HG03135 (cell line): ENCODE measurements around the gene AMER1.

ENCODE experiments used
- ATAC-seq: cut with Tn5 transposase; IDR thresholded peaks from one replicate; pipeline ENCODE4 v1.9.1; 2021; ENCODE audit warnings: mild to moderate bottlenecking, moderate library complexity; ENCODE audit not compliant: unreplicated experiment

AMER1 gene

DNA sequence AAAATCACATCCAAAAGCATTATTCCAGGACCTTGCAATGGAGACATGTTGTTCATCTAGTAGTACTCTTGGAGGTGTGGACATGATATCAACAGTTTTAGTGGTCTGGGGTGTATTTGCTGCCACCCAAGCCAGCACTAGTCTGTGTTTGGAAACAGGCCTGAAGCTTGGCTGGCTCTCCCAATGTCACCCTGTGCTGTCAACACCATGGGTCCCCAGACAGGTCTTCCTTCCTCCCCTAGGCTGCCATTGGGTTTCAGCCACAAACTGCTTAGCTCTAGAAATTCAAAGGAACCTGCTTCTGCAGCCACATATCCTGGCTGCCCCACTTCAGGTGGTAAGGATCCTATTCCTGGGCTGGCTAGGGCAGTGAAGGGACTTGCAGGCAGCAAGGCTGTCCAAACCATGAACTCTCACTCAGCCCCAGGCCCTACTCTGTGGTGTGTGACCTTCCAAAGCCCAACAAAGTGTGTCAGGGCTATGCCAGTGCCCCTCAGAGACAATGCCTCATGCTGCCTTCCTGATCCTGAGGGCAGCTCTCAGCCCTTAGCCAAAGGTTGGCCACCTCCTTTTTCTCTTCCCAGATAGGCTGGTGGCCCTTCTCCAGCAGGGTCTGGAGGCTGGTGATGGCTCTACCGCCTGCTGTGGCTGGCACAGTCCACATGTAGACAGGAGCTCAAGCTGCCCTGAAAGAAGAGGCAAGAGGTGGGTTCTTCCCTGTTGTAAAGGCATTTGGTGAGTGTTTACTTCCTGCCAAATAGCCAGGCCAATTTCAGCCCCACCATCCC, 18.3 kb downstream of the AMER1 start:
- no peak for ATAC-seq

DNA sequence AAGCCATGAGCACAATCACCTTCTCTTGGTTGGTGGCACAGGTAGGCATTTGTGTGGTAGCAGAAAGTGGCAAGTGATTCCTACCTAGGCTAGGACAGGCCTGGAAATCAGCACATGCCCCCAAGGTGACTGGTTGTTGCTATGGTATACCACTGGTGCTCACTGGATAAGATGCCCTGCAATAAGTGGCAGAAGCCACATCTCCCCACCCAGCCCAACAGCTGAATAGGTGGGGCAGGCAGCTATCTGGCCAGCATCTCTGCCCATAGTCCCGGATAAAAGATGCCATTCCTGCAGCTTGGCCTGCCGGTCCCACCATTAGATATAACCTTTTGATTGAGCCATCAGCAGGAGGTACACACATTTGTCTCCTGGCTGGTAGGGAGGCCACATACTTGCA, 21.1 kb downstream of the AMER1 start:
- no peak for ATAC-seq

DNA sequence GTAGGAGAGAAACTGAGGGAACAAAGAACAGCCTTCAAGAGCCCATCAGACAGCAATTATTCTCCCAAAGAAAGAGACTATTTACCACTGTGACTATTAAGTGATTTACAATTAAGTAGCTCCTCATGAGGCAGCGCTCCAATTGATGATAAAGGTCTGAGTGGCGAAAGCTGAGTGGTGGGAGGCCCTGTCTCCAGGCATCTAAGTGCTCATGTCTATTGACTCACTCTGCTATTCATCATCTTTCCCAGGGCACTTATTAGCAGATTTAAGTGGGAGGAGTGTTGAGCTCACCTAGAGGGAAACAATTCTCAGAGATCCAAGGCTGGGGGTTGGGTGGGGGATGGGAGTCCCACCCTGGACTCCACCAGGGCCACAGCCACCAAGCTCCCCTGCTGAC, 23.3 kb downstream of the AMER1 start:
- ATAC-seq = no peak

DNA sequence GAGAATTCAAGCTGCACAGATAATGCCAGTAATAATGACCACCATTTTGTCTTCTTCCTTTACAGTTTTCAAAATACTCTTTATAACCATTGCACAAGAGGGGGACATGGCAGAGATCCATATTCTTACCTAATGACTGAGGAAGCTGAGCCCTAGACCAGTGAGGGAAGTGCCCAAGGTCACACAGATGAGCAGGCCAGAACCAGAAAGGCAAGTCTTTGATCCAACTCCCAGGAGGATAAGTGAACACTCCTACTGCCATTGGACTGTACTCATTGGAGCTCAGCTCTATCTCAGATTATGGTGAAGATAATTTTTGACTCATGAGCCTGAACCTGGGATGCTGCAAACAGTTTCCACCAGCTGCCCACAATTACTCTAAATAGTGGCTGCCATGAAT, 28.6 kb downstream of the AMER1 start:
- ATAC-seq = no peak

DNA sequence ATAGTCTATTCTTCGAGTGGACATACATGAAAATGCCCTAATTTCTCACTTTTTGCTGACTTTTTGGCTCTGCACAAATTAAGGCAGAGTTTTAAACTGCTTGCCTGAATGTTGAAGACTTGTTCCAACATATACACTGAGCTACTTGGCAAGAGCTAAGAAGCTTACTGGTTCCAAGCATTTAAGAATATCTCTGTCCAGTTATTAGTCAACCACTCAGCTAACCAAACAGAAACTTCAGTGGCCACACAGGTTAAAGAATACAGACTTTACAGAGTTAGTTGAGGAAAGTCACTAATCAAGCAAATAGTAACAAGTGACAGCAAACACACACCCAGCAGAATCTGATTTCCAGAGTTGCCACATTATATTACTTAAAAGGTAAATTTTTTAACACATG, 35.5 kb downstream of the AMER1 start:
- ATAC-seq = no peak

DNA sequence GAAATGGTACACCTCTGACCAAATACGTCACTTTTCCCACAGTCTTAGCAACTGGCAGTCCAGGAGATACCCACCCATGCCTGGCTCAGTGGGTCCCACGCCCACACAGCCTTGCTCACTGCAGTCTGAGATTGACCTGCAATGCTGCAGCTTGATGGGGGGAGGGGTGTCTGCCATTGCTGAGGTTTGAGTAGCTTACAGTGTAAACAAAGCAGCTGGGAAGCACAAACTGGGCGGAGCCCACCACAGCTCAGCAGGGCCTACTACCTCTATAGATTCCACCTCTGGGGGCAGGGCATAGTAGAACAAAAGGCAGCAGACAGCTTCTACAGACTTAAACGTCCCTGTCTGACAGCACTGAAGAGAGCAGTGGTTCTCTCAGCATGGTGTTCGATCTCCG, 52.7 kb downstream of the AMER1 start:
- no peak for ATAC-seq

DNA sequence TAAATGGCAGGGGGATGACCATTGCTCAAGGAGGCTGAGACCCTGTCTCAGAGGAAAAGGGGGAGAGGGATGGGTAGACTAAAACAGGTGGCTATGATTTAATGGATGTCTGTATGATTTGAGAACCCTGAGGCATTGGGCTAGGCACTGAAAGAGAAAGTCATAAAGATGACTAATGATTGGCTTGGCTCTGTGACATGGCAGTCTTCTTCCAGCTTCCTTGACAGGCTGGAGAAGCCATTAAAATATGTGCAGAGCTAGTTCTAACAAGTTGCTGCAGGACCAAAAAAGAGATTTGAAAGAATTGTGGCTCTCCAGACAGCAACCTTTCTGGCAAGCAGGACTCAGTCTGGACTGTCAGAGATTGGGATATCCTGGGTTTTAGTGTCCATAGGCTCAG, 53.6 kb downstream of the AMER1 start:
- ATAC-seq = no peak

DNA sequence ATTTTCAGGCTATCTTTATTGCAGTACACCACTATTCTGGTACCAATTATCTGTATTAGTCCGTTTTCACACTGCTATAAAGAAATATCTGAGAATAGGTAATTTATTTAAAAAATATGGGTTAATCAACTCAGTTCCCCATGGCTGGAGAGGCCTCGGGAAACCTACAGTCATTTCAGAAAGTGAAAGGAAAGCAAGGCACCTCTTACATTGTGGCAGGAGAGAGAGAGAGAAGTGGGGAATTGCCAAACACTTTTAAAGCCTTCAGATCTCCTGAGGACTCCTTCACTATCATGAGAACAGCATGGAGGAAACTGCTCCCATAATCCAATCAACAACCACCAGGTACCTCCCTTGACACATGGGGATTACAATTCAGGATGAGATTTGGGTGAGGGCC, 54.7 kb downstream of the AMER1 start:
- no peak for ATAC-seq
